HG03378 (cell line): Measurements from ENCODE around the gene FUZ.

ENCODE experiments used
- ATAC-seq: cut with Tn5 transposase; IDR thresholded peaks from one replicate; pipeline ENCODE4 v1.9.1; 2021; ENCODE audit warnings: mild to moderate bottlenecking, moderate library complexity; ENCODE audit not compliant: unreplicated experiment

The FUZ gene

DNA sequence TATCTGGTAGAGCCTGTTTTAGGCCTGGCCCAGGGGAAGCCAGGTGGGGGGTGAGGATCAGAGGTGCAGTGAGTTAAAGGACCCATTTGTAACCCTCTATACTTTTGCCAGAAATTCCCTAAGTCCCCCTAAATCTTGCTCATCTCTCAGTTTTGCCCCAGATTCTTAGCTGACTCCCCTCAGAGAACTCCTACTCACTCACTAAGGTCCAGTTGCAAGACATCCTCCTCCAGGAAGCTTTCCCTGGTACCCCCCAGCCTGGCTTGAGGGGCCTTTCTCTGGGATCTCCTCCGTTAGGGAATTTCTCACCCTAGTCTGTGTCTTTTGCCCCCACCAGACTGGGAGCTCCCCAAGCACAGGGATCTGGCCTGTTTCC is 51.9 kb downstream of the FUZ start:
- ATAC-seq, result no peak

DNA sequence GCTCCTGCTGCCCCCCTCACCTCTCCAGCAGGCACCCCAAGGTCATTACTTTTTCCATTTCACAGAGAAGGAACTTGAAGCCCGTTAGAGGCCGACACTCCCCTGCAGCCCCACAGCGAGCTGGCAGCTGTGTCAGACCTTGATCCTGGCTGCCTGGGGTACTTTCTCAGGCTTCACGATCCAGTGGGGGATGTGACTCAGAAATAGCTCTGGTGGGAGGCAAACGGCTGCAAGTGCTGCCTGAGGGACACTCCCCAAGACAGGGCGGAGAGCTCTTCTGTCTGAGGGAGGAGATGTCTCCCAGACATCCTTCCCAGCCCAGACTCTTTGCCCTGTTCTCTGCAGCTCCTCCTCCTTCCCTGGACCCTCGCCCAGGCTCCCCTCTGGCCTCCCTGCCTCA is 54.8 kb downstream of the FUZ start:
- no peak for ATAC-seq
